ENCODE measurements around the gene SLC51A. TPM values are rescaled to one million over a fixed set of nuclear protein-coding genes. Genes with fewer than 3 reads are reported as not detected.

SLC51A gene
- total RNA-seq, 4 donors from 2014 or later, result not detected

DNA sequence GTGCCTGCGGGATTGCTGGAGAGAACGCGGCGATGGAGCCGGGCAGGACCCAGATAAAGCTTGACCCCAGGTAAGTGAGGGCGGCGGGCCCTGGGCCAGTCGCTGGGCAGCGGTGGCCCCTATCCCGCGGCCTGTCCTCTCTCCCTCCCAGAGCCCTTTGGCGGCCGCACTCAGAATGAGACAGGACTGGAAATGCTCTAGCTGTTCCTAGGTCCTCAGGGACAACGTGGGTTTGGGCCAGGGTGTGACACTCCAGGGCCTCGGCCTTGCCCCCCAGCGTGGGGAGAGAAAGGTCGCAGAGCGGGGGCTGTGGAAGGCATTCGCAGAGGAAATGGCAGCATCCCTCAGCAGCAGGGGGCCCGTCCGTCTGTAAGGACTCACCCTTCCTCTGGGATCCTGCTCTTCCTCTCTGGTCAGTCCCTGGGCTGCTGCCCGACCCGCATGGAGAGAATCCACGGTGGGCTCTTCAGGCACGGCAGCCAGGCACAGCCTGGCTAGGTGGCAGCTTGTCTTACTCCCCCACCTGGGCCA lies 412 bp downstream of the SLC51A start:
- TF ChIP-seq, protein P1, sequence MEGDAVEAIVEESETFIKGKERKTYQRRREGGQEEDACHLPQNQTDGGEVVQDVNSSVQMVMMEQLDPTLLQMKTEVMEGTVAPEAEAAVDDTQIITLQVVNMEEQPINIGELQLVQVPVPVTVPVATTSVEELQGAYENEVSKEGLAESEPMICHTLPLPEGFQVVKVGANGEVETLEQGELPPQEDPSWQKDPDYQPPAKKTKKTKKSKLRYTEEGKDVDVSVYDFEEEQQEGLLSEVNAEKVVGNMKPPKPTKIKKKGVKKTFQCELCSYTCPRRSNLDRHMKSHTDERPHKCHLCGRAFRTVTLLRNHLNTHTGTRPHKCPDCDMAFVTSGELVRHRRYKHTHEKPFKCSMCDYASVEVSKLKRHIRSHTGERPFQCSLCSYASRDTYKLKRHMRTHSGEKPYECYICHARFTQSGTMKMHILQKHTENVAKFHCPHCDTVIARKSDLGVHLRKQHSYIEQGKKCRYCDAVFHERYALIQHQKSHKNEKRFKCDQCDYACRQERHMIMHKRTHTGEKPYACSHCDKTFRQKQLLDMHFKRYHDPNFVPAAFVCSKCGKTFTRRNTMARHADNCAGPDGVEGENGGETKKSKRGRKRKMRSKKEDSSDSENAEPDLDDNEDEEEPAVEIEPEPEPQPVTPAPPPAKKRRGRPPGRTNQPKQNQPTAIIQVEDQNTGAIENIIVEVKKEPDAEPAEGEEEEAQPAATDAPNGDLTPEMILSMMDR (IDR thresholded peaks at IDR 0.05; ENCODE audit: low read depth), result no peak

DNA sequence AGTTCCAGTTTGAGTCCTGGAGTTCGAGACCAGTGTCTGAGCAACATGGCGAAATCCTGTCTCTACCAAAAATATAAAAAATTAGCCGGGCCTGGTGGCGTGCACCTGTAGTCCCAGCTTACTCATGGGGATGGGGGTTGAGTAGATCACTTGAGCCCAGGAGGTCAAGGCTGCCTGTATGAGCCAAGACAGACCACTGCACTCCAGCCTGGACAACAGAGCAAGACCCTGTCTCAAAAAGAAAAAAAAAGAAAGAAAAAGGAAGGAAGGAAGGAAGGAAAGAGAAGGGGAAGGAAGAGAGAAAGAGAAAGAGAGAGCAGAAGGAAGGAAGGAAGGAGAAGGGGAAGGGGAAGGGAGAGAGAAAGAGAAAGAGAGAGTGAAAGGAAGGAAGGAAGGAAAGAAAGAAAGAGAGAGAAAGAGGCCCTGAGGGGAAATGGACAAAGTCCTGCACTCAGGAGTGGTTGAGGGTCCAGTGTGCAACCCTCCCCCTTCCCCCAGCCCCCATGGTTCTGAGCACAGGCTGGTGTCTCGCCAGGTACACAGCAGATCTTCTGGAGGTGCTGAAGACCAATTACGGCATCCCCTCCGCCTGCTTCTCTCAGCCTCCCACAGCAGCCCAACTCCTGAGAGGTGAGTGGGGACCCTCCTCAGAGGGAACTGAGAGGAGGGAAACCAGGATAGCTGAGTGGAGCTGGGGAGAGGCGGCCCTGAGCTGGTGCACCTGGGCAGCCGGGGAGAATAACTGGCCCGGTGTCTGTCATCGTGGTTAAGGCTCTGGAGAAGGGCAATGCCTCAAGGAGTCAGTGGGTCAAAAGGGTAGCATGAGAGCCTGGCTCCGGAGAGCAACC lies 1.2 kb downstream of the SLC51A start:
- TF ChIP-seq, protein P1 (IDR thresholded peaks at IDR 0.05; ENCODE audit: low read depth), result no peak

DNA sequence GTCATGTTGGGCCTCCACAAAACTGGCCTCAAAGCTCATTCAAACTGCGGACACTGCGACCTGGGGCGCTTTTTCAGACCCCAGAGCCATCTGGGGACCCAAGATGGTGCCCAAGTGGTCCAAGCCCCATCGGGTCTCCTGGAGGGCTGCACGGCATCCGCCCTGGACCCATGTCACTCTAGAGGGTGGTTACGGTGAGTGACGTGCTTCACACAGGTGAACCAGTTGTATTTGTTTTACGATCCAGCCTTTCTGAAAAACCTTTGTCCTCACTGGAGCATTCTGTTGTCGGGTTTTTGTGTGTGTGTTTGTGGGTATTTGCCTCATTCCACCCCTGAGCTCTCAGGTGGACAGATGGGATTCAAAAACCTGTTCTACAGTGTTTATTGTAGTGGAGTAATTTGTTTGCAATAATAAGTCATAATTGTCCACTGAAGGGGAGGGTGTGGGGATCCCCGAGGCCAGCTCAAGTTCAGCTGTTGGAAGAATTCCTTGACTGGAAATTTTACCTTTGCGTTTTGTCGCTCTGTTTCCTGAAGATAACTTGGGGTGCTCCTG lies 1.9 kb downstream of the SLC51A start:
- TF ChIP-seq, protein P1 (IDR thresholded peaks at IDR 0.05; ENCODE audit: low read depth), result no peak

DNA sequence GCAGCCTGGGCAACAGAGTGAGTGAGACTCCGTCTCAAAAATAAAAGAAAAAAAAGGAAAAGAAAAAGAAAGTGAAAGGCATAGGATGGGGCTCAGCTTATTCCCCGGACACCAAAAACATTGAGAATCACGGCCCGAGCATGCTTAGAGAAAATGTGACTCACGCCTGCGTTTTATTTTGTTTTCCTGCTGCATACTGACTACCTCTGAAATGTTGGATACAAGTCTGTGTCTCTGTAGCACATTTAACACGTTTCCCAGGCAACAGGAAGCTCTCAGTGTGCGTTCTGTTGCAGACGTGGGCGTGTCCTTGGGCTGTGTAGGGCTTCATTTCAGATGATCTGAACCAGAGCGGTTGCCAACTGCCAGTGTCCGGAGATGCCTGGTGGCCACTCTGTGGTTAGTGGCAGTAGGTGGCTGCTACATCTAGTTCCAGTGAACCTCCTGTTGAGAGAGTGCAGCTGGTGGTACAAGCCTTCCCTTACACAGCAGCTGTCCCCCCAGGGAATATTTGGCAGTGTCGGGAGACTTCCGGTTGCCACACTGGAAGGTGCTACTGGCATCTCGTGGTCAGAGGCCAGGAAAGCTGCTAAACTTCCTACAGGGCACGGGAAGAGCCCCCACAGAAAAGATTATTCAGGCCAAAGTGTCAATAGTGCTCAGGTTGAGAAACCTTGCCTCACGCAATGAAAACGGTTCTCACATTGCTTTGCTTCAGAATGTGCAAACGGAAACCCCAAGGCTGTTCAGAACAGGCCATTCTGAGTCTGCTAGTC lies 3.0 kb downstream of the SLC51A start:
- TF ChIP-seq, protein P1 (IDR thresholded peaks at IDR 0.05; ENCODE audit: low read depth), result no peak

DNA sequence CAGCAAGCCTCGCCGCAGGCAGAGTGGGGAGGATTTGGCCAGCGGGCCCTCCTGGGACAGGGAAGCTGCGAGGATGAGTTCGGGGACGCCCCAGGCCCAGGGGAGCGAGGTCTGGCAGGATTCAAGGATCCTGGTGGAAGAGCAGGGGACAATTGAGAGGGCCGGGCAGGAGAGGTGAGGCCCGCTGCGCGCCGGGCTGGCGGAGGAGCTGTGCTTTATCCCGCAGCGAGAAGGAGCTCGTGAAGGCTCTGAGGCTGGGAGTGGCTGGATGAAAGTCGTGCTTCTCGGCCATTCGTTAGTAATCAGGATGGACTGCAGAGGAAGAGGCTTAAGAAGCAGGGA lies 3.6 kb downstream of the SLC51A start:
- TF ChIP-seq, protein P1 (IDR thresholded peaks at IDR 0.05; ENCODE audit: low read depth), result no peak

DNA sequence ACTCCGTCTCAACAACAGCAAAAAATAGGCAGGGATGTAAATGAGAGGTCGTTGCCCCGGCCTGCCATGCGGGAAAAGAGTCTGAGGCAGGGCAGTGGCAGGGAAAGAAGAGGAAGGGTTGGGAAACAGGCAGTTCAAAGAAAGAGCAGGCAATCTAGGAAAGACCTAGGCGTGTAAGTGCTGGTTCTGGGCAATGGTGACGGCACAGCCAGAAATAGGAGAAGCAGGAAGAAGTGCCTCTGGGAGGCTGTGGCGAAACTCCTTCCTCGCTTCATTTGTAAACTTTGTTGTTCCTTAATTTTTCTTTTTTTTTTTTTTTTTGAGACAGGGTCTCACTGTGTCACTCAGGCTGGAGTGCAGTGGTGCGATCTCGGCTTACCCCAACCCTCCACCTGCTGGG lies 4.3 kb downstream of the SLC51A start:
- TF ChIP-seq, protein P1 (IDR thresholded peaks at IDR 0.05; ENCODE audit: low read depth), result no peak

DNA sequence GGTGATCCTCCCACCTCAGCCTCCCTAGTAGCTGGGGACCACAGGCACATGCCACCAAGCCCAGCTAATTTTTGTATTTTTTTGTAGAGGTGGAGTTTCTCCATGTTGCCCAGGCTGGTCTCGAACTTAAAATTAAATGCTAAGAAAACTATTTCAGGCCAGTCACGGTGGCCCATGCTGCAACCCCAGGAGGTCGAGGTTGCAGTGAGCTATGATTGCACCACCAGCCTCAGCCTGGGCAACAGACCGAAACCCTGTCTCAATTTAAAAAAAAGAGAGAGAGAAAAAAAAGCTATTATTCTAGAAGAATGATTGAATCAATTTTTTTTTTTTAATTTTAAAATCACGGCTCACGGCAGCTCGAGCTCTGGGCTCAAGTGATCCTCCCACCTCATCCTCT lies 4.7 kb downstream of the SLC51A start:
- TF ChIP-seq, protein P1 (IDR thresholded peaks at IDR 0.05; ENCODE audit: low read depth), result no peak
